Fibroblast of skin of right biceps (primary cell): ENCODE results near the gene FAM20C.
"Not testable (repeated sequence)": the region's sequence is repeated elsewhere in the genome, so short reads cannot be mapped to it uniquely, and the experiment has no call there.

ENCODE experiments used
- DNase-seq: peaks from one replicate; pipeline ENCODE4 v3.0.0-alpha.2; 2013

Gene FAM20C

GRCh38 chr7:230274-230673, 37.9 kb downstream of the FAM20C start:
- DNase-seq, result no peak

- no peak for DNase-seq
Observed at GRCh38 chr7:231030-231857, 38.9 kb downstream of the FAM20C start.

GRCh38 chr7:231858-232246, 39.5 kb downstream of the FAM20C start:
- DNase-seq, result no peak

GRCh38 chr7:232410-233248, 40.3 kb downstream of the FAM20C start:
- peak; percentile 53 for DNase-seq

GRCh38 chr7:233249-234035, 41.1 kb downstream of the FAM20C start:
- no peak for DNase-seq

GRCh38 chr7:234051-234707, 41.8 kb downstream of the FAM20C start:
- no peak for DNase-seq

GRCh38 chr7:234708-235553, 42.6 kb downstream of the FAM20C start:
- no peak for DNase-seq

- DNase-seq, result no peak
Observed at GRCh38 chr7:235576-236395, 43.4 kb downstream of the FAM20C start.

- no peak for DNase-seq
Observed at GRCh38 chr7:236967-237366, 44.6 kb downstream of the FAM20C start.

- no peak for DNase-seq
Observed at GRCh38 chr7:237385-237784, 45.0 kb downstream of the FAM20C start.

GRCh38 chr7:240146-240676, 47.8 kb downstream of the FAM20C start:
- no peak for DNase-seq

- DNase-seq, result no peak
Observed at GRCh38 chr7:240887-241421, 48.6 kb downstream of the FAM20C start.

GRCh38 chr7:241513-241912, 49.1 kb downstream of the FAM20C start:
- DNase-seq, result no peak

GRCh38 chr7:242826-243579, 50.6 kb downstream of the FAM20C start:
- not testable (repeated sequence) for DNase-seq

GRCh38 chr7:243580-243978, 51.2 kb downstream of the FAM20C start:
- DNase-seq, result not testable (repeated sequence)

- no peak for DNase-seq
Observed at GRCh38 chr7:244974-245373, 52.6 kb downstream of the FAM20C start.

GRCh38 chr7:245574-246295, 53.4 kb downstream of the FAM20C start:
- DNase-seq, result no peak

GRCh38 chr7:246451-246850, 54.1 kb downstream of the FAM20C start:
- DNase-seq, result no peak

- no peak for DNase-seq
Observed at GRCh38 chr7:247181-247580, 54.8 kb downstream of the FAM20C start.
